SK-N-SH (cell line): ENCODE results near the gene CLEC18A.

Experiments used
- CHD2 ChIP-seq: fragments of 150-350 bp; IDR thresholded peaks from 2 replicates; pipeline ENCODE4 v1.6.1; 2018; ENCODE audit warnings: low read length; ENCODE audit not compliant: partially characterized antibody
- EP300 ChIP-seq, 2 experiments: IDR thresholded peaks; 2 replicates each; pipeline versions ENCODE4 v1.4.0 to v1.6.1; 2012; ENCODE audit warnings: borderline replicate concordance in 1 of 2, low read depth in 1 of 2, low read length in 1 of 2
- FOXJ3 ChIP-seq: sonication (generic); formaldehyde crosslinking; IDR thresholded peaks from 2 replicates; pipeline ENCODE4 v1.5.1; 2020; ENCODE audit warnings: mild to moderate bottlenecking, missing genetic modification reagents
- NFIC ChIP-seq: IDR thresholded peaks from 2 replicates; pipeline ENCODE4 v1.4.0; 2012; ENCODE audit warnings: borderline replicate concordance
- NRF1 ChIP-seq: IDR thresholded peaks from 2 replicates; pipeline ENCODE4 v1.6.1; 2012; ENCODE audit warnings: low read depth, mild to moderate bottlenecking, low read length
- POLR2AphosphoS5 ChIP-seq: IDR thresholded peaks from 2 replicates; pipeline ENCODE4 v1.6.1; 2012; ENCODE audit warnings: low read depth, low read length
- TAF1 ChIP-seq: IDR thresholded peaks from 2 replicates; pipeline ENCODE4 v1.6.1; 2012; ENCODE audit warnings: low read depth, mild to moderate bottlenecking, low read length, moderate library complexity, borderline replicate concordance
- TF ChIP-seq, protein P1 (sequence below): fragments of 200-600 bp; sonication (generic); IDR thresholded peaks from 2 replicates; pipeline ENCODE4 v1.6.1; 2017; ENCODE audit warnings: antibody characterized with exemption, mild to moderate bottlenecking, moderate library complexity
- TF ChIP-seq, protein P2 (sequence below): IDR thresholded peaks from 2 replicates; pipeline ENCODE4 v1.6.1; 2012; ENCODE audit warnings: mild to moderate bottlenecking, low read depth, low read length, moderate library complexity
- TF ChIP-seq, protein P3 (sequence below): fragments of 150-350 bp; IDR thresholded peaks from 2 replicates; pipeline ENCODE4 v1.6.1; 2017; ENCODE audit warnings: antibody characterized with exemption, low read length, low read depth, borderline replicate concordance
- TF ChIP-seq, protein P4 (sequence below): IDR thresholded peaks from 2 replicates; pipeline ENCODE4 v1.4.0; 2012; ENCODE audit warnings: low read depth
- TF ChIP-seq, protein P5 (sequence below): fragments of 150-350 bp; IDR thresholded peaks from 2 replicates; pipeline ENCODE4 v1.6.1; 2016; ENCODE audit warnings: mild to moderate bottlenecking, low read depth, low read length

DNA sequence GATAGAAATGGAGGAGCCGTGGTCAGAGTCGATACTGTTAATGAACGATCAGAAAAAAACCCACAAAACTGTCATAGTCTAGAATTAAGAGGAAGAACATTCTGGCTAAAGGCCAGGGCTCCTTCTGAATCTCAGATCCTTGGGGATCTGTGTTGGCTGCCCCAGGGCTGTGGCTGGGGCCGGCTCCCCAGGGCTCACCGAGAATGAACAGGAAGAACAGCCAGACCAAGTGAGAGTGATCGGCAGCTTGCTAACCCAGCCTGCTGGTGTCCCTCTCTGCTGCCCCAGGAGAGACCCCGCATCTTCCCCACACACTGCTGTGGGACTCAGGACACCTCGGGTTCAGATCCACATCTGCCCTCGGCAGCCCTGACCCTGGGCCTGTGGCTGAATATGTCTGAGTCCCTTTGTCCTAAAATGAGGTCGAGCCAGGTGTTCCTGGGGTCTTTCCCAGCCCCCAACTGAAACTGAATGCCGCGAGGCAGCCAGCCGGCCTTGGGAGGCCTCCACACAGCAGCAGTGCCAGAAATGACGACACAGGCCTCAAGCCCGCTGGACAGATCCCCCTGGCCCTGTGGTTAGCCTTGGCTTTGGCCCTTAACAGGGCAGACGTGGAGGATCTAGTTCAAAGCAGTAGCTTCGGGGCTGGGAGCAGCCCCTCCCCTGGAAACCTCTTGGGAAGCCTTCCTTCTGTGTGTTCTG is 23.9 kb upstream of the CLEC18A start:
- no peak for TF ChIP-seq CHD2
- TF ChIP-seq, protein P1, sequence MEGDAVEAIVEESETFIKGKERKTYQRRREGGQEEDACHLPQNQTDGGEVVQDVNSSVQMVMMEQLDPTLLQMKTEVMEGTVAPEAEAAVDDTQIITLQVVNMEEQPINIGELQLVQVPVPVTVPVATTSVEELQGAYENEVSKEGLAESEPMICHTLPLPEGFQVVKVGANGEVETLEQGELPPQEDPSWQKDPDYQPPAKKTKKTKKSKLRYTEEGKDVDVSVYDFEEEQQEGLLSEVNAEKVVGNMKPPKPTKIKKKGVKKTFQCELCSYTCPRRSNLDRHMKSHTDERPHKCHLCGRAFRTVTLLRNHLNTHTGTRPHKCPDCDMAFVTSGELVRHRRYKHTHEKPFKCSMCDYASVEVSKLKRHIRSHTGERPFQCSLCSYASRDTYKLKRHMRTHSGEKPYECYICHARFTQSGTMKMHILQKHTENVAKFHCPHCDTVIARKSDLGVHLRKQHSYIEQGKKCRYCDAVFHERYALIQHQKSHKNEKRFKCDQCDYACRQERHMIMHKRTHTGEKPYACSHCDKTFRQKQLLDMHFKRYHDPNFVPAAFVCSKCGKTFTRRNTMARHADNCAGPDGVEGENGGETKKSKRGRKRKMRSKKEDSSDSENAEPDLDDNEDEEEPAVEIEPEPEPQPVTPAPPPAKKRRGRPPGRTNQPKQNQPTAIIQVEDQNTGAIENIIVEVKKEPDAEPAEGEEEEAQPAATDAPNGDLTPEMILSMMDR, result no peak
- TF ChIP-seq, protein P2, sequence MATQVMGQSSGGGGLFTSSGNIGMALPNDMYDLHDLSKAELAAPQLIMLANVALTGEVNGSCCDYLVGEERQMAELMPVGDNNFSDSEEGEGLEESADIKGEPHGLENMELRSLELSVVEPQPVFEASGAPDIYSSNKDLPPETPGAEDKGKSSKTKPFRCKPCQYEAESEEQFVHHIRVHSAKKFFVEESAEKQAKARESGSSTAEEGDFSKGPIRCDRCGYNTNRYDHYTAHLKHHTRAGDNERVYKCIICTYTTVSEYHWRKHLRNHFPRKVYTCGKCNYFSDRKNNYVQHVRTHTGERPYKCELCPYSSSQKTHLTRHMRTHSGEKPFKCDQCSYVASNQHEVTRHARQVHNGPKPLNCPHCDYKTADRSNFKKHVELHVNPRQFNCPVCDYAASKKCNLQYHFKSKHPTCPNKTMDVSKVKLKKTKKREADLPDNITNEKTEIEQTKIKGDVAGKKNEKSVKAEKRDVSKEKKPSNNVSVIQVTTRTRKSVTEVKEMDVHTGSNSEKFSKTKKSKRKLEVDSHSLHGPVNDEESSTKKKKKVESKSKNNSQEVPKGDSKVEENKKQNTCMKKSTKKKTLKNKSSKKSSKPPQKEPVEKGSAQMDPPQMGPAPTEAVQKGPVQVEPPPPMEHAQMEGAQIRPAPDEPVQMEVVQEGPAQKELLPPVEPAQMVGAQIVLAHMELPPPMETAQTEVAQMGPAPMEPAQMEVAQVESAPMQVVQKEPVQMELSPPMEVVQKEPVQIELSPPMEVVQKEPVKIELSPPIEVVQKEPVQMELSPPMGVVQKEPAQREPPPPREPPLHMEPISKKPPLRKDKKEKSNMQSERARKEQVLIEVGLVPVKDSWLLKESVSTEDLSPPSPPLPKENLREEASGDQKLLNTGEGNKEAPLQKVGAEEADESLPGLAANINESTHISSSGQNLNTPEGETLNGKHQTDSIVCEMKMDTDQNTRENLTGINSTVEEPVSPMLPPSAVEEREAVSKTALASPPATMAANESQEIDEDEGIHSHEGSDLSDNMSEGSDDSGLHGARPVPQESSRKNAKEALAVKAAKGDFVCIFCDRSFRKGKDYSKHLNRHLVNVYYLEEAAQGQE, result no peak
- TF ChIP-seq, protein P3, sequence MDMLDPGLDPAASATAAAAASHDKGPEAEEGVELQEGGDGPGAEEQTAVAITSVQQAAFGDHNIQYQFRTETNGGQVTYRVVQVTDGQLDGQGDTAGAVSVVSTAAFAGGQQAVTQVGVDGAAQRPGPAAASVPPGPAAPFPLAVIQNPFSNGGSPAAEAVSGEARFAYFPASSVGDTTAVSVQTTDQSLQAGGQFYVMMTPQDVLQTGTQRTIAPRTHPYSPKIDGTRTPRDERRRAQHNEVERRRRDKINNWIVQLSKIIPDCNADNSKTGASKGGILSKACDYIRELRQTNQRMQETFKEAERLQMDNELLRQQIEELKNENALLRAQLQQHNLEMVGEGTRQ, result no peak
- TF ChIP-seq POLR2AphosphoS5, result no peak
- TF ChIP-seq, protein P4, sequence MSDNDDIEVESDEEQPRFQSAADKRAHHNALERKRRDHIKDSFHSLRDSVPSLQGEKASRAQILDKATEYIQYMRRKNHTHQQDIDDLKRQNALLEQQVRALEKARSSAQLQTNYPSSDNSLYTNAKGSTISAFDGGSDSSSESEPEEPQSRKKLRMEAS, result no peak
- TF ChIP-seq NFIC, result no peak
- no peak for TF ChIP-seq TAF1
- no peak for TF ChIP-seq EP300 (IDR thresholded peaks at IDR 0.05; ENCODE audit: borderline replicate concordance in 1 of 2, low read depth in 1 of 2, low read length in 1 of 2)
- TF ChIP-seq NRF1, result no peak
- TF ChIP-seq FOXJ3 (CRISPR knock-in tag), result no peak
- TF ChIP-seq, protein P5, sequence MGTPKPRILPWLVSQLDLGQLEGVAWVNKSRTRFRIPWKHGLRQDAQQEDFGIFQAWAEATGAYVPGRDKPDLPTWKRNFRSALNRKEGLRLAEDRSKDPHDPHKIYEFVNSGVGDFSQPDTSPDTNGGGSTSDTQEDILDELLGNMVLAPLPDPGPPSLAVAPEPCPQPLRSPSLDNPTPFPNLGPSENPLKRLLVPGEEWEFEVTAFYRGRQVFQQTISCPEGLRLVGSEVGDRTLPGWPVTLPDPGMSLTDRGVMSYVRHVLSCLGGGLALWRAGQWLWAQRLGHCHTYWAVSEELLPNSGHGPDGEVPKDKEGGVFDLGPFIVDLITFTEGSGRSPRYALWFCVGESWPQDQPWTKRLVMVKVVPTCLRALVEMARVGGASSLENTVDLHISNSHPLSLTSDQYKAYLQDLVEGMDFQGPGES, result no peak
